Measurements from ENCODE around the gene TTC9C.

TTC9C gene, protein sequence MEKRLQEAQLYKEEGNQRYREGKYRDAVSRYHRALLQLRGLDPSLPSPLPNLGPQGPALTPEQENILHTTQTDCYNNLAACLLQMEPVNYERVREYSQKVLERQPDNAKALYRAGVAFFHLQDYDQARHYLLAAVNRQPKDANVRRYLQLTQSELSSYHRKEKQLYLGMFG

GRCh38 chr11:62728171-62728988 lies at the start of gene TTC9C:
TTC9C (plus strand) TSS chr11:62728486; CDS start chr11:62728849, 363 bp downstream.
- H3K4me3 ChIP-seq (ENCODE audit: low read depth, low read length) = peak within 1 kb of the TSS; percentile 86
- DNase-seq (ENCODE audit: low read depth) = peak; percentile 68
- TF ChIP-seq, protein P1, sequence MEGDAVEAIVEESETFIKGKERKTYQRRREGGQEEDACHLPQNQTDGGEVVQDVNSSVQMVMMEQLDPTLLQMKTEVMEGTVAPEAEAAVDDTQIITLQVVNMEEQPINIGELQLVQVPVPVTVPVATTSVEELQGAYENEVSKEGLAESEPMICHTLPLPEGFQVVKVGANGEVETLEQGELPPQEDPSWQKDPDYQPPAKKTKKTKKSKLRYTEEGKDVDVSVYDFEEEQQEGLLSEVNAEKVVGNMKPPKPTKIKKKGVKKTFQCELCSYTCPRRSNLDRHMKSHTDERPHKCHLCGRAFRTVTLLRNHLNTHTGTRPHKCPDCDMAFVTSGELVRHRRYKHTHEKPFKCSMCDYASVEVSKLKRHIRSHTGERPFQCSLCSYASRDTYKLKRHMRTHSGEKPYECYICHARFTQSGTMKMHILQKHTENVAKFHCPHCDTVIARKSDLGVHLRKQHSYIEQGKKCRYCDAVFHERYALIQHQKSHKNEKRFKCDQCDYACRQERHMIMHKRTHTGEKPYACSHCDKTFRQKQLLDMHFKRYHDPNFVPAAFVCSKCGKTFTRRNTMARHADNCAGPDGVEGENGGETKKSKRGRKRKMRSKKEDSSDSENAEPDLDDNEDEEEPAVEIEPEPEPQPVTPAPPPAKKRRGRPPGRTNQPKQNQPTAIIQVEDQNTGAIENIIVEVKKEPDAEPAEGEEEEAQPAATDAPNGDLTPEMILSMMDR (IDR thresholded peaks at IDR 0.05; ENCODE audit: low read depth, low read length, missing control alignments) = no peak

DNA sequence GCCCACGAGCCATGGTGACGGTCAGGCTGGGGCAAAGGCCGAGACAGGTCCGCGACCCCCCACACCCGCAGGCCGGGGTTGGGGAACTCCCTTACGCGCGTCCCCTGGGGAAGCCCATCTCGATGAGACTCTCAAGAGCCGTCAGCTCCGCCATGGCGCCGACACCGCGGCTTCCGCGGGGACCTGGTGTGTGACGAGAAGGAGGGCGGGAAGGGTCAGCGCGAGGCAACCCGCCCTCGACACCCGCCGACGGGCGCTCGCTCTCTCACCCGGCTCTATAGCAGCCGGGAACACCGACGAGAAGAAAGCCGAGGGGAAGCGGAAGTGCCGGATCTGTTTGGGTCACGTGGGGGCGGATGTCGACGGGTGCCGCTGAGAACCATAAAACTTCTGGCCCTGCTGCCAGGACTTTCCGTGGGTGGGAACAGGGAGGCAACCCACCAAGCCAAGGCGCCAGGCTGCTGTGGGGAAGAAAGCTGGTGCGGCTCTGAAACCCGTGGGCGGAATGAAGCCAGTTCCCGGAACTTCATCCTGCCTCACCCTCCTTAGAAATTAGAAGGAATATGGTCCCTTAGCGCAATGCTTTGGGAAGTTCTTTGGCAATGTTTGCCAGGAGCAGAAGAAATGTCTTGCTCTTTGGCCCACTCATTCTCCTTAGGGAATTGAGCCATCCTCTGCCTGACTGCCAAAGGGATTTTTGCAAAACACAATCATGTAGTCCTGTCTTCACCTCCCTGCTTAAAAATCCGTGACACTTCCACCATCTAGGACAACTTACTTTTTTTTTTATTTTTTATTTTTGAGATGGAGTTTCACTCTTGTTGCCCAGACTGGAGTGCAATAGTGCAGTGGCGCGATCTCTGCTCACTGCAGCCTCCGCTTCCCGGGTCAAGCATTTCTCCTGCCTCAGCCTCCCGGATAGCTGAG lies 49.3 kb upstream of the TTC9C start, which contains the start of gene UBXN1:
Gene UBXN1, minus strand, starts transcription at position 304 of the 927 bp plus-strand sequence. Its CDS starts 150 bp downstream, at position 154.
- TF ChIP-seq, protein P1 (IDR thresholded peaks at IDR 0.05; ENCODE audit: low read depth, low read length, missing control alignments) = no peak
- DNase-seq (ENCODE audit: low read depth) = peak; percentile 75
- peak within 1 kb of the TSS; percentile 79 for H3K4me3 ChIP-seq (ENCODE audit: low read depth, low read length)

- peak; percentile 53 for DNase-seq (ENCODE audit: low read depth)
- no peak overlapping the region for H3K4me3 ChIP-seq (ENCODE audit: low read depth, low read length)
- TF ChIP-seq, protein P1 (IDR thresholded peaks at IDR 0.05; ENCODE audit: low read depth, low read length, missing control alignments) = peak; percentile 73
Observed at GRCh38 chr11:62680825-62681240, 47.5 kb upstream of the TTC9C start.

- no peak for DNase-seq (ENCODE audit: low read depth)
- TF ChIP-seq, protein P1 (IDR thresholded peaks at IDR 0.05; ENCODE audit: low read depth, low read length, missing control alignments) = no peak
- H3K4me3 ChIP-seq (ENCODE audit: low read depth, low read length) = no peak overlapping the region
Observed at GRCh38 chr11:62682518-62682917, 45.8 kb upstream of the TTC9C start.

GRCh38 chr11:62687508-62688396 lies 40.5 kb upstream of the TTC9C start:
- DNase-seq (ENCODE audit: low read depth) = no peak
- no peak overlapping the region for H3K4me3 ChIP-seq (ENCODE audit: low read depth, low read length)
- TF ChIP-seq, protein P1 (IDR thresholded peaks at IDR 0.05; ENCODE audit: low read depth, low read length, missing control alignments) = no peak

- no peak for DNase-seq (ENCODE audit: low read depth)
- no peak overlapping the region for H3K4me3 ChIP-seq (ENCODE audit: low read depth, low read length)
- TF ChIP-seq, protein P1 (IDR thresholded peaks at IDR 0.05; ENCODE audit: low read depth, low read length, missing control alignments) = no peak
Observed at GRCh38 chr11:62688491-62688890, 39.8 kb upstream of the TTC9C start.

Data from GM12864 (cell line).